ENCODE data around the gene COL23A1.

The COL23A1 gene

GRCh38 chr5:178418031-178418430, 172.2 kb downstream of the COL23A1 start:
- in situ Hi-C loops (cut with MboI; ENCODE audit: low sequenced_read_pairs, unreplicated experiment): no loop called here
- TF ChIP-seq CTCF (IDR thresholded peaks at IDR 0.05; ENCODE audit: borderline replicate concordance, control extremely low read depth, extremely low read depth, insufficient read depth, missing control alignments): no peak
- DNase-seq (ENCODE audit: low spot score): no peak

DNA sequence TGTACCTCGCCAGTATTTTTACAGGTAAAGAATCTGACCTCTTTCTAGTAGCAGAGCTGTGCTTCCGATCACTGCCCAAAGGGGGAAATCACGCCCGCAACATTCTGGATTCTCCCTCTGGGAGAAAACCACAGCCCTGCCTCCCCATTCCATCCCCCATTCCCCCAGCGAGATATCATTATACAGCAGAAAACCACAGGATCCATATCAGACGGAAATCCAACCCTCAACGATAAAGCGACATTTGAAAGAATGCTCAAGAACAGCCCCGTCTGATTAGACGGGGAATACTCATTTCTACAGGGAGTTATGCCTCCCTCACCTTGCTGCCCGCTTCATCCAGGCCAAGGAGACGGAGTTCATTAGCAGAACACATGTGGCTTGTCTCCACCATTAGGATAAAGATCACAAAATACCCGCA, 172.8 kb downstream of the COL23A1 start:
- in situ Hi-C loops (cut with MboI; ENCODE audit: low sequenced_read_pairs, unreplicated experiment): no loop called here
- TF ChIP-seq CTCF (IDR thresholded peaks at IDR 0.05; ENCODE audit: borderline replicate concordance, control extremely low read depth, extremely low read depth, insufficient read depth, missing control alignments): no peak
- no peak for DNase-seq (ENCODE audit: low spot score)

DNA sequence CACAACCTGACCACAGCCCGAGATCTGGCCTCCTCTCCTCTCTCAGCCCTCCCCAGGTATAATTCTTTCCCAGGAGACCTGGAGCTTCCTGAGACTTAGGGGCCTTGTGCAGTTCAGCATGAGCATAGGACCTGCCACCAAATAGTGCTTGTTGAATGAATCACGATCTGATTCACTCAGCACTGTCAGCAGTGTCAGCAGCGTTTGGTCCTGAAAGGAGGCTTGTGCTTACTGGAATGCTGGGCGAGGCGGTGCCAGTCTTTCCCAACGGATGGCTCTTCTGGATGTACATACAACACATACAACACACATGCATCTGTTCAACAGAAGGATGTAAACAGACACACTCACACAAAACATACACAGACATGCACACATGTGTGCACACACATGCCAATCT, 173.3 kb downstream of the COL23A1 start:
- no peak for TF ChIP-seq CTCF (IDR thresholded peaks at IDR 0.05; ENCODE audit: borderline replicate concordance, control extremely low read depth, extremely low read depth, insufficient read depth, missing control alignments)
- in situ Hi-C loops (cut with MboI; ENCODE audit: low sequenced_read_pairs, unreplicated experiment): no loop called here
- DNase-seq (ENCODE audit: low spot score): no peak

DNA sequence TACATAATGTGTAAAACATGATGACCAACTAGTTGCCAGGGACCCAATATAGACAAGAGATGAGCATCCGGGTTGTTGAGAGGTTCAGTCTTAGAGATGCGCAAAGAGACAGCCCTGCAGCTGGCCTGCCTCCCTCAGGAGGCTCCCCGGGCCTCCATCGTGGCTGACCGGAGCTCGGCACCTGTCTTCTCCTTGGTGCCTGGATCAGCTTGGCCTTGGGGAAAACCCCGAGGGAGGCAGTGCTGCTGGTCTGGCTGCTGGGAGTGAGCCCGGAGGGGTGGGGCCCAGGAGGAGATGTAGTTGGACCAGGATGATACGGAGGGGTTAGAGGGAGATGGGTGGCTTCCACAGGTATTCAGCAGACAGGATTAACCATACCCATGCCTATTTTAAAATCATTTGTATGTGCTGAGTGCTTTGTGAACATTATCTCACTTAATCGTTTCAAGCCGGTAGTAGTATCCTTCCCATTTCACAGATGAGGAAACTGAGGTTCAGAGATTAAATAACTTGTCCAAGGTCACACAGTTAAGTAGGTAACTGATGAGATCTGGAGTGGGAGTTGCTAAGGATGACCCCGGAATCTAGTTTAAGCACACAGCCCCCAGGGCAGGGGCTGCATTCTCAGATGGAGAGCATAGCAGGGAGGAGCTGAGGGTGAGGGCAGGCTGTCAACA, 173.8 kb downstream of the COL23A1 start:
- no peak for DNase-seq (ENCODE audit: low spot score)
- in situ Hi-C loops (cut with MboI; ENCODE audit: low sequenced_read_pairs, unreplicated experiment): no loop called here
- TF ChIP-seq CTCF (IDR thresholded peaks at IDR 0.05; ENCODE audit: borderline replicate concordance, control extremely low read depth, extremely low read depth, insufficient read depth, missing control alignments): no peak

DNA sequence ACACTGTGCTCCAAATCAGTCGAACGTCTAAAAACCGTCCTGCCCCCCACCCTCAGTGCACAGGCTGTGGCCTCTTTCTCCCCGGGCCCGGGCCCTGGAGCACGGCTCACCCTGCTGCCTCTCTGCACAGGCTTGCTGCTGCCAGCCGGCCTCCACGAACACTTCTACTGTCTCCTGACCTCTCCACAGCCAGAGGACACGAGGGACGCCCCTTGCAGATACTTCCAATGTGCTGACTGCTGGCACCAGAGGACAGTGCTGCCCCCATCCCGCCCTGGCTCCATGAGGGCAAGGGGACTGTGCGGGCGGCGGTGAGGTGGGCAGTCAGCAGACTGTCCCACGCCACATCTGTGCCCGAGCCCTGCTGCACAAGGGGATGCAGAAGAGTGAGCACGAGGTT, 174.8 kb downstream of the COL23A1 start:
- in situ Hi-C loops (cut with MboI; ENCODE audit: low sequenced_read_pairs, unreplicated experiment): no loop called here
- no peak for DNase-seq (ENCODE audit: low spot score)
- TF ChIP-seq CTCF (IDR thresholded peaks at IDR 0.05; ENCODE audit: borderline replicate concordance, control extremely low read depth, extremely low read depth, insufficient read depth, missing control alignments): no peak

GRCh38 chr5:178413988-178414387, 176.2 kb downstream of the COL23A1 start:
- DNase-seq (ENCODE audit: low spot score): no peak
- in situ Hi-C loops (cut with MboI; ENCODE audit: low sequenced_read_pairs, unreplicated experiment): no loop called here
- no peak for TF ChIP-seq CTCF (IDR thresholded peaks at IDR 0.05; ENCODE audit: borderline replicate concordance, control extremely low read depth, extremely low read depth, insufficient read depth, missing control alignments)
